ENCODE results near the gene DES.
"Not testable (repeated sequence)": the region's sequence is repeated elsewhere in the genome, so short reads cannot be mapped to it uniquely, and the experiment has no call there.

DES gene
- total RNA-seq: 0 to 0.04 (median 0) reads per million in 3 experiments

- no peak for DNase-seq
Observed at GRCh38 chr2:219418155-219419011, at the start of gene DES. DES (plus strand) TSS chr2:219418377; CDS start chr2:219418463, 86 bp downstream.

- no peak for DNase-seq
Observed at GRCh38 chr2:219368690-219369191, 49.4 kb upstream of the DES start.

GRCh38 chr2:219369447-219369861 lies 48.7 kb upstream of the DES start:
- DNase-seq: no peak

GRCh38 chr2:219378163-219378851 lies 39.9 kb upstream of the DES start:
- no peak for DNase-seq

GRCh38 chr2:219380926-219381325 lies 37.3 kb upstream of the DES start:
- no peak for DNase-seq

GRCh38 chr2:219381448-219381847 lies 36.7 kb upstream of the DES start:
- no peak for DNase-seq

GRCh38 chr2:219384083-219384713 lies 34.0 kb upstream of the DES start:
- no peak for DNase-seq

GRCh38 chr2:219384859-219385258 lies 33.3 kb upstream of the DES start:
- DNase-seq: no peak

- no peak for DNase-seq
Observed at GRCh38 chr2:219385958-219386520, 32.1 kb upstream of the DES start.

- peak; percentile 4 for DNase-seq
Observed at GRCh38 chr2:219386532-219387280, 31.5 kb upstream of the DES start.

GRCh38 chr2:219387306-219388120 lies 30.7 kb upstream of the DES start, which contains the start of gene DNPEP:
DNPEP (minus strand) TSS chr2:219387912; CDS start chr2:219387794, 118 bp downstream.
- peak; percentile 87 for DNase-seq

- DNase-seq: peak; percentile 98
Observed at GRCh38 chr2:219388121-219388906, 29.9 kb upstream of the DES start.

- no peak for DNase-seq
Observed at GRCh38 chr2:219388907-219389156, 29.3 kb upstream of the DES start.

- DNase-seq: no peak
Observed at GRCh38 chr2:219392754-219393153, 25.4 kb upstream of the DES start.

- DNase-seq: not testable (repeated sequence)
Observed at GRCh38 chr2:219395056-219395455, 23.1 kb upstream of the DES start.

GRCh38 chr2:219395609-219396008 lies 22.6 kb upstream of the DES start:
- no peak for DNase-seq

- peak; percentile 22 for DNase-seq
Observed at GRCh38 chr2:219396863-219397457, 21.2 kb upstream of the DES start.

GRCh38 chr2:219398721-219399363 lies 19.3 kb upstream of the DES start:
- no peak for DNase-seq

GRCh38 chr2:219399716-219400478 lies 18.3 kb upstream of the DES start:
- DNase-seq: no peak

Data from central memory CD4-positive, alpha-beta T cell (primary cell).